Measurements from ENCODE around the gene PSMC6. TPM values are rescaled to one million over a fixed set of nuclear protein-coding genes. Genes with fewer than 3 reads are reported as not detected.

The PSMC6 gene
- polyA plus RNA-seq, 1 of the 3 experiments (the other 2 are of a cell fraction), result 37.9 TPM

- Histone ChIP-seq H3K4me1 (ENCODE audit: control insufficient read depth in 1 of 2, insufficient read depth in 2 of 2, low read depth in 1 of 2, low read length in 1 of 2) (no peaks in the 10 kb centered on the region; a peak in 2 of 4 replicates), H4K20me1 (ENCODE audit: insufficient read depth) (no peaks in the 10 kb centered on the region), H3K79me2 (ENCODE audit: insufficient read depth) (peaks cover 39% of the 10 kb centered on the region), H3K27me3 (ENCODE audit: insufficient read depth) (no peaks in the 10 kb centered on the region), H3K36me3 (replicated peaks in 1 of 2; ENCODE audit: control insufficient read depth in 1 of 2, insufficient read depth in 2 of 2, low read length in 1 of 2) (peaks cover 23 to 35% of the 10 kb centered on the region in 2 experiments), H3F3A (replicated peaks; ENCODE audit: insufficient read depth) (peaks cover 34% of the 10 kb centered on the region), H3K4me2 (peak overlapping the region; percentile 78), H3K4me3 (ENCODE audit: low read depth in 2 of 2, low read length in 1 of 2) (peak overlapping the region; percentile 89 to 91), H3K27ac (ENCODE audit: low read depth in 2 of 2, low read length in 1 of 2) (peak overlapping the region; percentile 69 to 71; a peak in 3 of 4 replicates), H3K9me2 (no peaks in the 10 kb centered on the region), H2AFZ (ENCODE audit: low read depth) (peak overlapping the region; percentile 92), H3K9ac (peak overlapping the region; percentile 81), H3K9me3 (no peaks in the 10 kb centered on the region)
- ChIA-PET CTCF (interaction anchor here (0.8 to 1.2 kb wide), 2 partner anchors 12 to 46 kb away, joined by 3 read pairs; no protein-coding TSS in a partner anchor), POLR2A (interaction anchor here (1.4 kb wide), 1 partner anchor 178 kb away, joined by 3 read pairs; the partner anchor contains the start of genes GPR137C and TXNDC16)
- TF ChIP-seq TCF12 (IDR thresholded peaks at IDR 0.05), result no peak
- TF ChIP-seq IRF3 (IDR thresholded peaks at IDR 0.05; ENCODE audit: low read depth, low read length), result no peak
- TF ChIP-seq EZH2phosphoT487 (IDR thresholded peaks at IDR 0.05; ENCODE audit: borderline replicate concordance, low read depth), result no peak
- TF ChIP-seq USF2 (IDR thresholded peaks at IDR 0.05; ENCODE audit: borderline replicate concordance, low read depth, low read length), result no peak
- no peak for TF ChIP-seq NRF1 (IDR thresholded peaks at IDR 0.05; ENCODE audit: low read depth, low read length)
- TF ChIP-seq GATA2 (CRISPR knock-in tag; IDR thresholded peaks at IDR 0.05), result no peak
- no peak for TF ChIP-seq GABPA (IDR thresholded peaks at IDR 0.05; ENCODE audit: low read depth)
- WGBS (ENCODE audit: low lambda C conversion rate), result 2% methylated on average over 10 of the region's 11 CpGs
- no peak for DNase-seq
Observed at GRCh38 chr14:52730709-52731111, 23.7 kb downstream of the PSMC6 start.

GRCh38 chr14:52733824-52734223 lies 26.8 kb downstream of the PSMC6 start:
- DNase-seq, result no peak
- Histone ChIP-seq H3K9me3 (no peaks in the 10 kb centered on the region), H3K4me1 (ENCODE audit: control insufficient read depth in 1 of 2, insufficient read depth in 2 of 2, low read depth in 1 of 2, low read length in 1 of 2) (no peaks in the 10 kb centered on the region; a peak in 2 of 4 replicates), H3K4me2 (no peak overlapping the region), H3K79me2 (ENCODE audit: insufficient read depth) (peaks cover 61% of the 10 kb centered on the region), H2AFZ (ENCODE audit: low read depth) (no peak overlapping the region), H3K9me2 (no peaks in the 10 kb centered on the region), H3K27ac (ENCODE audit: low read depth in 2 of 2, low read length in 1 of 2) (no peak overlapping the region), H3K4me3 (ENCODE audit: low read depth in 2 of 2, low read length in 1 of 2) (no peak overlapping the region), H3F3A (replicated peaks; ENCODE audit: insufficient read depth) (peaks cover 9% of the 10 kb centered on the region), H4K20me1 (ENCODE audit: insufficient read depth) (no peaks in the 10 kb centered on the region), H3K36me3 (replicated peaks in 1 of 2; ENCODE audit: control insufficient read depth in 1 of 2, insufficient read depth in 2 of 2, low read length in 1 of 2) (peaks cover 0 to 8% of the 10 kb centered on the region in 2 experiments), H3K9ac (no peak overlapping the region), H3K27me3 (ENCODE audit: insufficient read depth) (no peaks in the 10 kb centered on the region)
- 96% methylated on average over 9 of the region's 9 CpGs for WGBS (ENCODE audit: low lambda C conversion rate)
- TF ChIP-seq CHD2 (IDR thresholded peaks at IDR 0.05; ENCODE audit: low read length, partially characterized antibody) (no peak), EP300 (IDR thresholded peaks at IDR 0.05; ENCODE audit: borderline replicate concordance in 1 of 2, low read depth in 1 of 2, low read length in 1 of 2) (no peak), ZBTB33 (IDR thresholded peaks at IDR 0.05; ENCODE audit: borderline replicate concordance, low read depth) (no peak), IRF3 (IDR thresholded peaks at IDR 0.05; ENCODE audit: low read depth, low read length) (no peak), JUND (IDR thresholded peaks at IDR 0.05) (no peak)
- ChIA-PET CTCF (no interaction called here), POLR2A (no interaction called here)
